ENCODE data around the gene TWIST2.

Gene TWIST2

GRCh38 chr2:238904177-238904576 is 56.3 kb downstream of the TWIST2 start:
- H3K4me1 ChIP-seq (ENCODE audit: insufficient read depth, low read length, severe bottlenecking): no peaks in the 10 kb centered on the region
- no peaks in the 10 kb centered on the region for H3K9me2 ChIP-seq (ENCODE audit: low read depth, low read length)
- H3K79me2 ChIP-seq (ENCODE audit: insufficient read depth, low read length): no peaks in the 10 kb centered on the region
- no peak overlapping the region for H3K27ac ChIP-seq (ENCODE audit: low read depth, low read length, poor library complexity, severe bottlenecking)
- H2AFZ ChIP-seq (ENCODE audit: low read length): no peak overlapping the region
- TF ChIP-seq CTCF (IDR thresholded peaks at IDR 0.05; ENCODE audit: low read length) (no peak), EZH2 (IDR thresholded peaks at IDR 0.05; ENCODE audit: borderline replicate concordance, low read length) (no peak)
- no peak overlapping the region for H3K4me3 ChIP-seq (ENCODE audit: low read depth, low read length, poor library complexity, severe bottlenecking)
- H3K27me3 ChIP-seq (ENCODE audit: insufficient read depth, low read length): no peaks in the 10 kb centered on the region
- H4K20me1 ChIP-seq (ENCODE audit: insufficient read depth, low read length): no peaks in the 10 kb centered on the region
- no peaks in the 10 kb centered on the region for H3K9me3 ChIP-seq (ENCODE audit: low read length)
- no peak overlapping the region for H3K4me2 ChIP-seq (ENCODE audit: low read length)
- H3F3A ChIP-seq (ENCODE audit: insufficient read depth, low read length): no peaks in the 10 kb centered on the region
- no peak overlapping the region for H3K9ac ChIP-seq (ENCODE audit: low read length)
- no peaks in the 10 kb centered on the region for H3K36me3 ChIP-seq (ENCODE audit: insufficient read depth, low read length)

- Histone ChIP-seq H3F3A (ENCODE audit: insufficient read depth, low read length) (no peaks in the 10 kb centered on the region), H3K4me2 (ENCODE audit: low read length) (no peak overlapping the region), H3K4me3 (ENCODE audit: low read depth, low read length, poor library complexity, severe bottlenecking) (no peak overlapping the region), H3K4me1 (ENCODE audit: insufficient read depth, low read length, severe bottlenecking) (no peaks in the 10 kb centered on the region), H3K9me2 (ENCODE audit: low read depth, low read length) (no peaks in the 10 kb centered on the region), H3K9me3 (ENCODE audit: low read length) (no peaks in the 10 kb centered on the region), H3K27ac (ENCODE audit: low read depth, low read length, poor library complexity, severe bottlenecking) (no peak overlapping the region), H3K9ac (ENCODE audit: low read length) (no peak overlapping the region), H2AFZ (ENCODE audit: low read length) (no peak overlapping the region), H3K79me2 (ENCODE audit: insufficient read depth, low read length) (no peaks in the 10 kb centered on the region), H4K20me1 (ENCODE audit: insufficient read depth, low read length) (no peaks in the 10 kb centered on the region), H3K27me3 (ENCODE audit: insufficient read depth, low read length) (no peaks in the 10 kb centered on the region), H3K36me3 (ENCODE audit: insufficient read depth, low read length) (no peaks in the 10 kb centered on the region)
- TF ChIP-seq CTCF (IDR thresholded peaks at IDR 0.05; ENCODE audit: low read length): no peak
- TF ChIP-seq EZH2 (IDR thresholded peaks at IDR 0.05; ENCODE audit: borderline replicate concordance, low read length): no peak
Measured at GRCh38 chr2:238904716-238905115, 56.8 kb downstream of the TWIST2 start.

- Histone ChIP-seq H3K36me3 (ENCODE audit: insufficient read depth, low read length) (no peaks in the 10 kb centered on the region), H3K79me2 (ENCODE audit: insufficient read depth, low read length) (no peaks in the 10 kb centered on the region), H3K4me1 (ENCODE audit: insufficient read depth, low read length, severe bottlenecking) (no peaks in the 10 kb centered on the region), H3K9me2 (ENCODE audit: low read depth, low read length) (no peaks in the 10 kb centered on the region), H3K4me3 (ENCODE audit: low read depth, low read length, poor library complexity, severe bottlenecking) (no peak overlapping the region), H3K4me2 (ENCODE audit: low read length) (no peak overlapping the region), H4K20me1 (ENCODE audit: insufficient read depth, low read length) (no peaks in the 10 kb centered on the region), H2AFZ (ENCODE audit: low read length) (no peak overlapping the region), H3F3A (ENCODE audit: insufficient read depth, low read length) (no peaks in the 10 kb centered on the region), H3K27ac (ENCODE audit: low read depth, low read length, poor library complexity, severe bottlenecking) (no peak overlapping the region), H3K9me3 (ENCODE audit: low read length) (no peaks in the 10 kb centered on the region), H3K27me3 (ENCODE audit: insufficient read depth, low read length) (no peaks in the 10 kb centered on the region), H3K9ac (ENCODE audit: low read length) (no peak overlapping the region)
- TF ChIP-seq CTCF (IDR thresholded peaks at IDR 0.05; ENCODE audit: low read length) (no peak), EZH2 (IDR thresholded peaks at IDR 0.05; ENCODE audit: borderline replicate concordance, low read length) (no peak)
Measured at GRCh38 chr2:238905224-238905623, 57.3 kb downstream of the TWIST2 start.

Measured in OCI-LY1 (cell line).